GM12874 (cell line): ENCODE data around the gene NCKAP5.

ENCODE experiments used
- TF ChIP-seq, protein P1 (sequence below): IDR thresholded peaks from 2 replicates; pipeline ENCODE4 v1.5.1; 2011; ENCODE audit warnings: low read depth, mild to moderate bottlenecking, control low read depth, low read length, moderate library complexity; ENCODE audit not compliant: insufficient read depth

The NCKAP5 gene

DNA sequence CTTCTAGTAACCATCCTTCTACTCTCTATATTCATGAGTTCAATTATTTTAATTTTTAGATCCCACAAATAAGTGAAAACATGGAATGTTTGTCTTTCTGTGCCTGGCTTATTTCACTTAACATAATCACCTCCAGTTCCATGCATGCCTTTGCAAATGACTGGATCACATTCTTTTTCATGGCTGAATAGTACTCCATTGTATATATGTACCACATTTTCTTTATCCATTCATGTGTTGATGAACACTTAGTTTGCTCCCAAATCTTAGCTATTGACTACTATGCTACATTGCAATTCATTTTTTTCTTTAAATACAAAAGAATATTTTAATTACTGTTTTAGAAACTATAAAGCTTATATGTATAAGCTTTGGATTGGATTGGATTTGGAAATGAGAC lies 657.8 kb downstream of the NCKAP5 start:
- TF ChIP-seq, protein P1, sequence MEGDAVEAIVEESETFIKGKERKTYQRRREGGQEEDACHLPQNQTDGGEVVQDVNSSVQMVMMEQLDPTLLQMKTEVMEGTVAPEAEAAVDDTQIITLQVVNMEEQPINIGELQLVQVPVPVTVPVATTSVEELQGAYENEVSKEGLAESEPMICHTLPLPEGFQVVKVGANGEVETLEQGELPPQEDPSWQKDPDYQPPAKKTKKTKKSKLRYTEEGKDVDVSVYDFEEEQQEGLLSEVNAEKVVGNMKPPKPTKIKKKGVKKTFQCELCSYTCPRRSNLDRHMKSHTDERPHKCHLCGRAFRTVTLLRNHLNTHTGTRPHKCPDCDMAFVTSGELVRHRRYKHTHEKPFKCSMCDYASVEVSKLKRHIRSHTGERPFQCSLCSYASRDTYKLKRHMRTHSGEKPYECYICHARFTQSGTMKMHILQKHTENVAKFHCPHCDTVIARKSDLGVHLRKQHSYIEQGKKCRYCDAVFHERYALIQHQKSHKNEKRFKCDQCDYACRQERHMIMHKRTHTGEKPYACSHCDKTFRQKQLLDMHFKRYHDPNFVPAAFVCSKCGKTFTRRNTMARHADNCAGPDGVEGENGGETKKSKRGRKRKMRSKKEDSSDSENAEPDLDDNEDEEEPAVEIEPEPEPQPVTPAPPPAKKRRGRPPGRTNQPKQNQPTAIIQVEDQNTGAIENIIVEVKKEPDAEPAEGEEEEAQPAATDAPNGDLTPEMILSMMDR: no peak

DNA sequence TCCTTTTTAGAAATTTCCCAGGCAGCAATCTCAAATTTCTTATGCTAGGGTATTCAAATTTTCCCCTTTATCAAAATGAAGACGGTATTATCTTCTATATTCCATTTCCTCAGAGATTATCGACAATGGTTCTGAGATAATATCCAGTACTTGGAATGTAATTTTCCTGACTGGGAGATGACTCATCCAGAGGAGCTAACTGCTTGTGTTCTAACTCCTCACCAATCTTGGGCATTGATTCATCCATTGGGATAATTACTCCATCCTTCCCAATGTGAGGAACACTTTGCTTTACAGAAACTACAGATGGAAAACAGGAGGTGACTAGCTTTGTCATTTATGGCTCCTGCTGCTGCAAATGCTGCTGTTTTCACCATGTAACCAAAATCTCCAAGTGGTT lies 658.8 kb downstream of the NCKAP5 start:
- TF ChIP-seq, protein P1: no peak

DNA sequence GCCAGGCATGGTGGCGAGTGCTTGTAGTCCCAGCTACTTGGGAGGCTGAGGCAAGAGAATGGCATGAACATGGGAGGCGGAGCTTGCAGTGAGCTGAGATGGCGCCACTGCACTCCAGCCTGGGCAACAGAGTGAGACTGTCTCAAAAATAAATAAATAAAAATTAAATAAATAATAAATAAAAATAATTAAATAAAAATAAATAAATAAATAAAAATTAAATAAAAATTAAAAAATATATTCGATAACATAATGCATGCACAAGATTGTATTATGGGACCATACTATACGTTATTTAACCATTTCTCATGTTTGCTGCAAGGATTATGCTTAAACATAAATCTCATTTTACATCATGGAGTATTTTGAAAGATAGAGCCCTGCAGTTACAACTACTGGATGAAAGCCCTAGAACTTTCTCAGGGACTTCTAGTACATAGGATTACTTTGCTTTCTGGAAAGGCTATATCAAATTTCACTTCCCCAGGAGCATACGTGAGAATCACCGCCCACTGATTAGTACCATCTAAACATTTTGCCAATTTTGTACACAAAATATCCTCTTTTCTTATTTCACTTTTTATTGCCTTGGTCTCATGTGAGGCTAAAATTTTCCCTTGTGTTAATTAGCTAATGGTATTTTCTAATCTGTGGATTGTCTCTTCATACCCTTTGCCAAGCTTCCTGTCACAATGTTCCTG lies 664.0 kb downstream of the NCKAP5 start:
- TF ChIP-seq, protein P1: no peak

DNA sequence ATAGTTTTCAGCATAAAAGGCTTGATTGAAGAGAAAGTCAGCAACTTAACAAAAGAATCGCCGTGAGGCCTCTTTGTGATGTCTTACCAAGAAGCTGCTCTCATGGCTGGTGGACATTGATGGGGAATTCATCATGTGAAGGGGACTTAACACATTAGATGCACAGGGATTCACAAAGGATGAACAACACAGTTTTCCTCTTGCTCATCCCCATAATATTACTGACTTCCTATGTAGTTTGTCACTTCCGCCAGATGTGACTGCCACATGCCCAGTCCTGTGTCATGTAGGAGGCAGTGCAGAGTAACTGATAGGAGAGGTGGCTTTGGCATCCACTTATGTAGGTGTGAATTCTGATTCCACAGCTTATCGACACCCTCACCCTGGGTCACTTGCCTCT lies 665.6 kb downstream of the NCKAP5 start:
- TF ChIP-seq, protein P1: no peak

DNA sequence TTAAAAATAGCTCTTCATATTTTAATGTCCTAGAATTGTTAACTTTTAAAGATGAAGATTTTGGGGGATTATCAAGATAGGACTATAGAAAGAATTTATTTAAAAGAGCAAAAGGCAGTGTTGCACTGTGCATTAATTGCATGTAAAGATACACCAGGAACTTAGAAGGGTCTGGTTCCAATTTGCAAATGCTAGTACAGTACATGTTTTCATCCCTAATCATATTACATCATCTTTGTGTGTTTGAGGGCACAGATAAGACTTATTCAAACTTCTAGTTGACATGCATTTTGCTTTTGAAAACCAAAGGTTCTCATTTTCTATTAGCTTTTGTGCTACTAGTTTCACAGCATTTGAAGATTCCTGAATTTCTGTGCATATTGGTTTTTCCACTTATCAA lies 666.6 kb downstream of the NCKAP5 start:
- TF ChIP-seq, protein P1: no peak

DNA sequence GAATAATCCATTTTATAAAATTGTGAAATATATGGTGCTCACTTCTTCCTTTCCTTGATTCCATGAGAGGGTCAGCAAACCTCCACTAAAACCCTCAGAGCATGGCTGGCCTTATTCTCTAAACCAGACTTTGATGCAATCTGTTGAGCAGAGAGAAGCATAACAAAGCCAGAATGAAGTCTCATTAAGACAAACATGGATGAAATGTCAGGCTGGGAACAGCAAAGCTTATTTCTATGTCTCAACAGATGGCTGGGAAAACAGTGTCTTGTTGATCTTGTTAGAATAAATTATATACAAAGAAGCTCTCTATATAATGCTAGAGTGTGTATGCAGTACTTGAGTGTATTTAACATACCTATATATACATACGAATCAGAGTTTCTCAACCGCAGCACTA lies 671.2 kb downstream of the NCKAP5 start:
- TF ChIP-seq, protein P1: no peak

DNA sequence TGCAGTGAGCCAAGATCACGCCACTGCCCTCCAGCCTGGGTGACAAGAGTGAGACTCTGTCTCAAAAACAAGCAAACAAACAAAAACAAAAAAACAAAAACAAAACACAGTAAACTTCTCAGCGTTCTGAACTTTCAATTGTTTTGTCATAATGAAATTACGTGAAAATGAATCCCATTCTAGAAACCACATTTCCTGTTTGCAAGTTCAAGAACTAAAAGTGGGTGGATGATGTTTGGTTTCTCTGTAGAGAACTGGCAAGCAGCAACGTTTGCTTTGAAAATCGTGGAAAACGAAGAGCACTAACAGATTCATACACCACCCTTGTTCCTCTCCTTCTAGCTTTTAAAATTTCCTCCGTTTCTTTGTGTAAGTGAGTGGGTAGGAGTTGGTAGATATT lies 672.2 kb downstream of the NCKAP5 start:
- TF ChIP-seq, protein P1: no peak
